Mammary epithelial cell (primary cell): ENCODE data around the gene DHX29.

Source experiments
- EZH2 ChIP-seq: IDR thresholded peaks from 2 replicates; pipeline ENCODE4 v1.6.1; 2012; ENCODE audit warnings: low read length, inconsistent platforms, borderline replicate concordance
- TF ChIP-seq, protein P1 (sequence below), 2 donors: IDR thresholded peaks in 1 of 2; conservative IDR thresholded peaks in 1 of 2; 2 replicates each; pipeline ENCODE4 v1.5.1; 2011 to 2012; ENCODE audit warnings: inconsistent platforms in 2 of 2, low read length in 2 of 2, mild to moderate bottlenecking in 2 of 2, control low read depth in 1 of 2, low read depth in 1 of 2; ENCODE audit not compliant: insufficient read depth in 1 of 2; ENCODE audit errors: extremely low read depth in 1 of 2

DNA sequence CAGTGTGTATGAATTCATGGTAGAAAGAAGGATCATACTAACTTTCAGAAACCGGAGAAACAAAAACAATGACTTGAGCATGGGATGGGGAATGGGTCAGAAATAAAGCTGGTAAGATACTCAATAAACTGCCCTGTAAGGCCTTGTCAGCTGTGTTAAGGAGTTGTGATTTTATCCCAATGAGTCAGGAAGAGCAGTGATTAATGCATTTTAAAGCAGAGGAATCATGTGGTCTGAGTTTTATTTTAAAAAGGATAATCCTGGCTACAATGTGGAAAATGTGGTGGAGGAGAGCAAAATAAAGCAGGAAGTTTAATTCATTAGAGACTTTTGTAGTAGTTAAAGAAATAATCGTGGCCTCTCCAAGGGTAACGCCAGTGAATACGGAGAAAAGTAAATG lies 28.7 kb downstream of the DHX29 start:
- TF ChIP-seq, protein P1, sequence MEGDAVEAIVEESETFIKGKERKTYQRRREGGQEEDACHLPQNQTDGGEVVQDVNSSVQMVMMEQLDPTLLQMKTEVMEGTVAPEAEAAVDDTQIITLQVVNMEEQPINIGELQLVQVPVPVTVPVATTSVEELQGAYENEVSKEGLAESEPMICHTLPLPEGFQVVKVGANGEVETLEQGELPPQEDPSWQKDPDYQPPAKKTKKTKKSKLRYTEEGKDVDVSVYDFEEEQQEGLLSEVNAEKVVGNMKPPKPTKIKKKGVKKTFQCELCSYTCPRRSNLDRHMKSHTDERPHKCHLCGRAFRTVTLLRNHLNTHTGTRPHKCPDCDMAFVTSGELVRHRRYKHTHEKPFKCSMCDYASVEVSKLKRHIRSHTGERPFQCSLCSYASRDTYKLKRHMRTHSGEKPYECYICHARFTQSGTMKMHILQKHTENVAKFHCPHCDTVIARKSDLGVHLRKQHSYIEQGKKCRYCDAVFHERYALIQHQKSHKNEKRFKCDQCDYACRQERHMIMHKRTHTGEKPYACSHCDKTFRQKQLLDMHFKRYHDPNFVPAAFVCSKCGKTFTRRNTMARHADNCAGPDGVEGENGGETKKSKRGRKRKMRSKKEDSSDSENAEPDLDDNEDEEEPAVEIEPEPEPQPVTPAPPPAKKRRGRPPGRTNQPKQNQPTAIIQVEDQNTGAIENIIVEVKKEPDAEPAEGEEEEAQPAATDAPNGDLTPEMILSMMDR (conservative IDR thresholded peaks at IDR 0.05 in 1 of 2, IDR thresholded peaks at IDR 0.05 in 1 of 2; ENCODE audit: extremely low read depth in 1 of 2, insufficient read depth in 1 of 2, low read depth in 1 of 2, low read length in 2 of 2): no peak
- no peak for TF ChIP-seq EZH2
